Measurements from ENCODE around the gene SLBP. TPM values are rescaled to one million over a fixed set of nuclear protein-coding genes. Genes with fewer than 3 reads are reported as not detected.

Gene SLBP
- polyA plus RNA-seq, 1 donor: 42.9 TPM

GRCh38 chr4:1749370-1749769, 37.3 kb upstream of the SLBP start:
- Histone ChIP-seq H3K9me3 (ENCODE audit: control insufficient read depth, low read depth, low read length) (peaks cover 6% of the 10 kb centered on the region), H3K36me3 (ENCODE audit: control insufficient read depth, insufficient read depth, low read length) (peaks cover 4% of the 10 kb centered on the region), H3K27me3 (ENCODE audit: control insufficient read depth, insufficient read depth, low read length) (no peaks in the 10 kb centered on the region), H3K27ac (ENCODE audit: low read length) (no peak overlapping the region), H3K4me3 (ENCODE audit: low read length) (no peak overlapping the region), H3K4me1 (ENCODE audit: control insufficient read depth, insufficient read depth, low read length) (peaks cover 38% of the 10 kb centered on the region)
- no CpG with 5 or more reads among the region's 3 CpGs for WGBS (ENCODE audit: insufficient coverage, low lambda C conversion rate)
- DNase-seq: no peak

DNA sequence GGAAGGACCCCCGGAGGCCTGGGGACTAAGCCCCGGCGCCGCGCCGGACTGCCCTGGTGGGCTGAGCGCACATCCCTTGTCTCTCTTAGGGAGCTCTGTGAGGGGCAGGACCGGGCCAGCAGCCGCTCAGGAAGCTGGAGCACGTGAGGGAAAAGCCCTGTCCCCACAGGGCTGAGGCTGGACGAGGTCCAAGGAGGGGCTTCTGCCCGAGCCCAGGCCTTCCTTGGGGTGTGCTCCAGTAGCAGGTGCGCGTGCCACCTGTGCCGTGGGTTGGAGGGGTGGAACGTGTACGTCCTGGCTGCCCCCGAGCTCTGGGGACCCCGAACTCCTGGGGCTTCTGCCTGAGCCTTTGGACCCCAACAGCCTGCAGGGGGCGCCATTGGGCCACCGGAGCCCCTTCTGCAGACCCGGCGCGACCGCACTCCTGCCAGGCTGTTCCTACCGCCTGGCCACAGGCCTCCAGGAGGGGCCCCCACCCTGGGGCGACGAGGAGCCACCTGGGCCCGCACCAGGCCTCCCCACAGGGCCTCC, 36.4 kb upstream of the SLBP start:
- no CpG with 5 or more reads among the region's 29 CpGs for WGBS (ENCODE audit: insufficient coverage, low lambda C conversion rate)
- H3K27me3 ChIP-seq (ENCODE audit: control insufficient read depth, insufficient read depth, low read length): no peaks in the 10 kb centered on the region
- H3K27ac ChIP-seq (ENCODE audit: low read length): no peak overlapping the region
- peaks cover 6% of the 10 kb centered on the region for H3K9me3 ChIP-seq (ENCODE audit: control insufficient read depth, low read depth, low read length)
- H3K4me1 ChIP-seq (ENCODE audit: control insufficient read depth, insufficient read depth, low read length): peaks cover 30% of the 10 kb centered on the region
- DNase-seq: peak; percentile 70 to 74
- H3K36me3 ChIP-seq (ENCODE audit: control insufficient read depth, insufficient read depth, low read length): peaks cover 7% of the 10 kb centered on the region
- peak overlapping the region; percentile 16 for H3K4me3 ChIP-seq (ENCODE audit: low read length)

DNA sequence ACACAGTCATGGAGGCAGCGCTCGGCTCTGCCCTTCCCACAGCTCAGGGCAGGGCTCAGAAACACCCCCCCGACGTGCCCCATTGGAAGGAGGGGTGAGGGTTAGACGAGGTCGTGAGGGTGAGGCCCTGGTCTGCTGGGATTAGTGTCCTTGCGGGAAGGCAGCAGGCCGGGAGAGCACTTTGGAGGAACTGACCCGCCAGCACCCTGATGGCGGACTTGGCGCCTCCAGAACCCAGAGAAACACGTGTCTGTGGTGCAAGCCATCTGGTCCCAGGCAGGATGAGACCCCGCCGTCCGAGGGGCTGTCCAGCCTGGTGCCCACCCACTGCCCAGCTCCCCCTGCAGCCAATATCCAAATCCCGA, 35.5 kb upstream of the SLBP start:
- no peak overlapping the region for H3K4me3 ChIP-seq (ENCODE audit: low read length)
- DNase-seq: no peak
- no peaks in the 10 kb centered on the region for H3K27me3 ChIP-seq (ENCODE audit: control insufficient read depth, insufficient read depth, low read length)
- no peak overlapping the region for H3K27ac ChIP-seq (ENCODE audit: low read length)
- peaks cover 7% of the 10 kb centered on the region for H3K36me3 ChIP-seq (ENCODE audit: control insufficient read depth, insufficient read depth, low read length)
- peaks cover 20% of the 10 kb centered on the region for H3K4me1 ChIP-seq (ENCODE audit: control insufficient read depth, insufficient read depth, low read length)
- H3K9me3 ChIP-seq (ENCODE audit: control insufficient read depth, low read depth, low read length): peaks cover 6% of the 10 kb centered on the region
- no CpG with 5 or more reads among the region's 16 CpGs for WGBS (ENCODE audit: insufficient coverage, low lambda C conversion rate)

- Histone ChIP-seq H3K4me1 (ENCODE audit: control insufficient read depth, insufficient read depth, low read length) (peaks cover 15% of the 10 kb centered on the region), H3K36me3 (ENCODE audit: control insufficient read depth, insufficient read depth, low read length) (peaks cover 11% of the 10 kb centered on the region), H3K9me3 (ENCODE audit: control insufficient read depth, low read depth, low read length) (peaks cover 6% of the 10 kb centered on the region), H3K4me3 (ENCODE audit: low read length) (no peak overlapping the region), H3K27me3 (ENCODE audit: control insufficient read depth, insufficient read depth, low read length) (no peaks in the 10 kb centered on the region), H3K27ac (ENCODE audit: low read length) (no peak overlapping the region)
- DNase-seq: no peak
- WGBS (ENCODE audit: insufficient coverage, low lambda C conversion rate): no CpG with 5 or more reads among the region's 33 CpGs
Observed at GRCh38 chr4:1746919-1747602, 34.9 kb upstream of the SLBP start.

- DNase-seq: peak; percentile 47 to 63
- Histone ChIP-seq H3K9me3 (ENCODE audit: control insufficient read depth, low read depth, low read length) (peaks cover 6% of the 10 kb centered on the region), H3K4me3 (ENCODE audit: low read length) (no peak overlapping the region), H3K36me3 (ENCODE audit: control insufficient read depth, insufficient read depth, low read length) (peaks cover 18% of the 10 kb centered on the region), H3K27me3 (ENCODE audit: control insufficient read depth, insufficient read depth, low read length) (no peaks in the 10 kb centered on the region), H3K27ac (ENCODE audit: low read length) (no peak overlapping the region), H3K4me1 (ENCODE audit: control insufficient read depth, insufficient read depth, low read length) (peaks cover 7% of the 10 kb centered on the region)
- WGBS (ENCODE audit: insufficient coverage, low lambda C conversion rate): no CpG with 5 or more reads among the region's 17 CpGs
Observed at GRCh38 chr4:1746265-1746691, 34.2 kb upstream of the SLBP start.

DNA sequence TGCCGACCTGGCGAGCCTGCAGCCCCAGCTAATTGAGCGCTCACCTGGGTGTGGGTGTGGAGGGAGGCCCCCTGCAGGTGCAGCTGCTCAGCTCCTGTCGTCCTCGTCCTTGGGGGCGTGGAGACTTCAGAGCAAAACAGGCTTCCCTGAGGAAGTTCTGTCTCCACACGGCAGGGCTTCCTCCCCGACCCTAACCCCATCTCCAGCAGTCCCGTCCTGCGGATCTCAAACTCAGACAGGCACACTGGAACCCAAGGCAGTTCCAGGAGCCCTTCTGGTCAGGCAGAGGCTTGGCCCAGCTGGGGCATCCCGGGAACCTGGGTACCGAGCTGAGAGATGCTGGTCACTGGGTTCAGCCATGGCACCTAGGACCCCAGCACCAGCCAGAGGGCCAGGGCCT, 33.6 kb upstream of the SLBP start:
- no peak overlapping the region for H3K27ac ChIP-seq (ENCODE audit: low read length)
- H3K4me1 ChIP-seq (ENCODE audit: control insufficient read depth, insufficient read depth, low read length): peaks cover 4% of the 10 kb centered on the region
- WGBS (ENCODE audit: insufficient coverage, low lambda C conversion rate): no CpG with 5 or more reads among the region's 12 CpGs
- DNase-seq: no peak
- H3K27me3 ChIP-seq (ENCODE audit: control insufficient read depth, insufficient read depth, low read length): no peaks in the 10 kb centered on the region
- H3K9me3 ChIP-seq (ENCODE audit: control insufficient read depth, low read depth, low read length): peaks cover 6% of the 10 kb centered on the region
- peaks cover 23% of the 10 kb centered on the region for H3K36me3 ChIP-seq (ENCODE audit: control insufficient read depth, insufficient read depth, low read length)
- H3K4me3 ChIP-seq (ENCODE audit: low read length): no peak overlapping the region

DNA sequence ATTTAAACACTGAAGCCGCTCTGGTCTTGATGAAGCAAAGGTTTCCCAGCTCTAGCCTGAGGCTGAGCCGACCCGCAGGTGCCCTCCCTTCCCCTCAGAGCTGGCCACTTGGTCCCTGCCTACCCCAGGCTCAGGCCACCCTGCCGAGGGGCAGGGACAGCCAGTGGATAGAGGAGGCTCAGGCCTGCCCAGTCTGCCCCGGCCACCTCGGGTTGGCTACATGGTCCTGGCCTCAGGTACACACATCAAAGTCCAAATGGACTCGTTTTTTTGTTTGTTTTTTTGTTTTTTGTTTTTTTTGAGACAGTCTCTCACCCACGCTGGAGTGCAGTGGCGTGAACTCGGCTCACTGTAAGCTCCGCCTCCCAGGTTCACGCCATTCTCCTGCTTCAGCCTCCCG, 33.0 kb upstream of the SLBP start:
- Histone ChIP-seq H3K27me3 (ENCODE audit: control insufficient read depth, insufficient read depth, low read length) (no peaks in the 10 kb centered on the region), H3K27ac (ENCODE audit: low read length) (no peak overlapping the region), H3K4me3 (ENCODE audit: low read length) (no peak overlapping the region), H3K36me3 (ENCODE audit: control insufficient read depth, insufficient read depth, low read length) (peaks cover 28% of the 10 kb centered on the region), H3K9me3 (ENCODE audit: control insufficient read depth, low read depth, low read length) (peaks cover 8% of the 10 kb centered on the region), H3K4me1 (ENCODE audit: control insufficient read depth, insufficient read depth, low read length) (peaks cover 4% of the 10 kb centered on the region)
- DNase-seq: no peak
- 50% methylated on average over 2 of the region's 13 CpGs for WGBS (ENCODE audit: insufficient coverage, low lambda C conversion rate)

DNA sequence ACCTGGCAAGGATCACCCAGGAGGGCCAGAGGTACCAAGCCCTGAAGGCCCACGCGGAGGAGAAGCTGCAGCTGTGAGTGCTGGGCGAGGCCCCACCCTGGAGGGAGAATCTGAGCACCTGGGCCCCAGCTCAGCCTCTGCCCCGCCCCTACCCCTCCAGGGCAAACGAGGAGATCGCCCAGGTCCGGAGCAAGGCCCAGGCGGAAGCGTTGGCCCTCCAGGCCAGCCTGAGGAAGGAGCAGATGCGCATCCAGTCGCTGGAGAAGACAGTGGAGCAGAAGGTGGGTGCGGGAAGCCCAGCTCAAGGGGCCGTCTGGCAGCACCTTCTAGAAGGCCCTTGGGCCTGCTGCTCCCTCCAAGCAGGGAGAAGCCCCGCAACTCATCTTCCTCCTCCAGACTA, 32.4 kb upstream of the SLBP start:
- H3K27ac ChIP-seq (ENCODE audit: low read length): no peak overlapping the region
- H3K4me3 ChIP-seq (ENCODE audit: low read length): no peak overlapping the region
- H3K36me3 ChIP-seq (ENCODE audit: control insufficient read depth, insufficient read depth, low read length): peaks cover 33% of the 10 kb centered on the region
- no peaks in the 10 kb centered on the region for H3K27me3 ChIP-seq (ENCODE audit: control insufficient read depth, insufficient read depth, low read length)
- peaks cover 12% of the 10 kb centered on the region for H3K9me3 ChIP-seq (ENCODE audit: control insufficient read depth, low read depth, low read length)
- DNase-seq: no peak
- H3K4me1 ChIP-seq (ENCODE audit: control insufficient read depth, insufficient read depth, low read length): peaks cover 4% of the 10 kb centered on the region
- WGBS (ENCODE audit: insufficient coverage, low lambda C conversion rate): no CpG with 5 or more reads among the region's 14 CpGs

GRCh38 chr4:1743975-1744374, 31.9 kb upstream of the SLBP start:
- no CpG with 5 or more reads among the region's 6 CpGs for WGBS (ENCODE audit: insufficient coverage, low lambda C conversion rate)
- Histone ChIP-seq H3K4me3 (ENCODE audit: low read length) (no peak overlapping the region), H3K36me3 (ENCODE audit: control insufficient read depth, insufficient read depth, low read length) (peaks cover 37% of the 10 kb centered on the region)

DNA sequence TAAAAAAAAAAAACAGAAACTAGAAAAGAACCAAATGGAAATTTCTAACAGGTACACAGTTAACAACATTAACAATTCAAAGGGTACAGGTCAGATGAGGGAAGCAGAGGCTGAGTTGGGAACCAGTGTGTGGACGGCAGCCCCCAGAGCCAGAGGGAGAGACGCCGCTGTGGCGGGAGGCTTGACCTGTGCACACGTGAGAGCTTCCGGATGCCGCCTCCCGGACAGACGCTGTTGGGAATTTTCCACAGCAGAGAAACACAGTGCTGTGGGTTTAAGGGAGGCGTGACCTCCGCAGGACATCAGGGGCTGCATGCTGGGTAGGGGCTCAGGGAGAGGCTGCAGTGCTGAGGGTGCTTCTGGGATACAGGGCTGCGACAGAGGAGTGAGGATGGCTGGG, 31.4 kb upstream of the SLBP start:
- no peak for DNase-seq
- Histone ChIP-seq H3K4me3 (ENCODE audit: low read length) (no peak overlapping the region), H3K36me3 (ENCODE audit: control insufficient read depth, insufficient read depth, low read length) (peaks cover 37% of the 10 kb centered on the region), H3K4me1 (ENCODE audit: control insufficient read depth, insufficient read depth, low read length) (peaks cover 4% of the 10 kb centered on the region), H3K27me3 (ENCODE audit: control insufficient read depth, insufficient read depth, low read length) (no peaks in the 10 kb centered on the region), H3K27ac (ENCODE audit: low read length) (no peak overlapping the region), H3K9me3 (ENCODE audit: control insufficient read depth, low read depth, low read length) (peaks cover 19% of the 10 kb centered on the region)
- WGBS (ENCODE audit: insufficient coverage, low lambda C conversion rate): no CpG with 5 or more reads among the region's 12 CpGs

More at GRCh38 chr4:1743975-1744374, 31.9 kb upstream of the SLBP start:
- H3K9me3 ChIP-seq (ENCODE audit: control insufficient read depth, low read depth, low read length): peaks cover 18% of the 10 kb centered on the region
- DNase-seq: no peak
- no peaks in the 10 kb centered on the region for H3K27me3 ChIP-seq (ENCODE audit: control insufficient read depth, insufficient read depth, low read length)
- H3K4me1 ChIP-seq (ENCODE audit: control insufficient read depth, insufficient read depth, low read length): peaks cover 4% of the 10 kb centered on the region
- no peak overlapping the region for H3K27ac ChIP-seq (ENCODE audit: low read length)

DNA sequence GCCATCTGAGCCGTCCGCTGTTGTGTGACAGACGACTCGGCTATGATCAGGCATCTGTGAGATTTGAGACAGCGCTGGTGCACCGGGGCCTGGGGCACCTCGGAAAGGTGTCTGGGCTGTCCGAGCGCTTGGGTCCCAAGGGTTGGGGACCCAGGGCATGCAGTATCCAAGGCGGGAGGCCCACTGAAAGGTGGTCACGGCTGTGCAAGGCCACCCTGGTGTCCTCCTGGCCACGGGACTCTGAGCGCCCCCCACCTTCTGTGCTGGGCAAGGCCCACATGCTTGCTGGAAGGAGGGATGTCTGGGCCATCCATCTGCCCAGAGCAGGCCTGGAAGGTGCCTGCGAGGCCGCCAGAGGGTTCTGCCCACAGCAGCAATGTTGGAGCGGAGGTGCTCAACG, 29.1 kb upstream of the SLBP start:
- H3K9me3 ChIP-seq (ENCODE audit: control insufficient read depth, low read depth, low read length): peaks cover 35% of the 10 kb centered on the region
- H3K36me3 ChIP-seq (ENCODE audit: control insufficient read depth, insufficient read depth, low read length): peaks cover 59% of the 10 kb centered on the region
- no peaks in the 10 kb centered on the region for H3K4me1 ChIP-seq (ENCODE audit: control insufficient read depth, insufficient read depth, low read length)
- no CpG with 5 or more reads among the region's 17 CpGs for WGBS (ENCODE audit: insufficient coverage, low lambda C conversion rate)
- no peak overlapping the region for H3K27ac ChIP-seq (ENCODE audit: low read length)
- DNase-seq: no peak
- no peaks in the 10 kb centered on the region for H3K27me3 ChIP-seq (ENCODE audit: control insufficient read depth, insufficient read depth, low read length)
- H3K4me3 ChIP-seq (ENCODE audit: low read length): no peak overlapping the region

All from large intestine (tissue), 3 donors.